LNCaP clone FGC (cell line): ENCODE data around the gene COL4A3.

Experiments used
- DNase-seq: peaks from one replicate; pipeline ENCODE4 v3.0.0-alpha.2; 2011; ENCODE audit warnings: low read depth
- H3K4me3 ChIP-seq: 2 replicates; pipeline ENCODE4 v1.5.1; 2011; ENCODE audit warnings: mild to moderate bottlenecking, low read depth, low read length, control low read depth
- CTCF ChIP-seq: IDR thresholded peaks from 2 replicates; pipeline ENCODE4 v1.5.1; 2012; ENCODE audit warnings: mild to moderate bottlenecking; ENCODE audit not compliant: control insufficient read depth, insufficient read depth; ENCODE audit errors: extremely low read depth

Gene COL4A3

DNA sequence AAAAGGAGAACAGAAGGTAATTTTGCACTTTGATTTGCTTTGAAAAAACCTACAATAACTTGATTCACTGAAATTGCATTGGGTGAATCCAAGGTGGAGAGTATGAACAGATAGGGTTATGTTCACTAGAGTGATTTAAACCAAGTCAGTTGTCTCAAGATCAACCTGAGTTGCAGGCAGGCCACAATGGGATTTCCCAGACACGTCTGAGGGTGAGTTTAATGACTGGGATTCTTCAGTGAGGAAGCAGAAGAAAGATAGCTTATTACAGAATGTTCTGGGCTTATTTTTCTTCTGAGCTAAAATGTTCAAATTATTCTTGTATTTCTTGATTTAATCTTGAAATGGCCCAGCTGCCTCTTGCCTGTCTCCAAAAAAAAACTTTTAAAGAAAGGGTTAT, 20.5 kb upstream of the COL4A3 start:
- H3K4me3 ChIP-seq, result no peak overlapping the region
- DNase-seq, result no peak
- no peak for TF ChIP-seq CTCF

DNA sequence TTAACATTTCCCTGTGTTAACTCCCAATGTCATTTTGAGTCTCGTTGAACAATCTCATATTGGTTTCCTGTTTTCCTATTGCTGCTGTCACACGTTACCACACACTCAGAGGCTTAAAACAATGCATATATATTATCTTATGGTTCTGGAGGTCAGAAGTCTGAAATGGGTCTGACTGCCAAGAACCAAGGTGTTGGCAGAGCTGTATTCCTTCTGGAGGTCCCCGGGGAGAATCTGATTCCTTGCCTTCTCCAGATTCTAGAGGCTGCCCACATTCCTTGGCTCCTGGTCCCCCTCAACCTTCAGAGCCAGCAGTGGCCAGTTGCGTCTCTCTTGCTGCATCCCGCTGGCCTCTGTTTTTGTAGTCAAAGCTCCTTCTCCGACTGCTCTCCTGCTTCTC, 18.0 kb upstream of the COL4A3 start:
- DNase-seq, result no peak
- no peak for TF ChIP-seq CTCF
- H3K4me3 ChIP-seq, result no peak overlapping the region

DNA sequence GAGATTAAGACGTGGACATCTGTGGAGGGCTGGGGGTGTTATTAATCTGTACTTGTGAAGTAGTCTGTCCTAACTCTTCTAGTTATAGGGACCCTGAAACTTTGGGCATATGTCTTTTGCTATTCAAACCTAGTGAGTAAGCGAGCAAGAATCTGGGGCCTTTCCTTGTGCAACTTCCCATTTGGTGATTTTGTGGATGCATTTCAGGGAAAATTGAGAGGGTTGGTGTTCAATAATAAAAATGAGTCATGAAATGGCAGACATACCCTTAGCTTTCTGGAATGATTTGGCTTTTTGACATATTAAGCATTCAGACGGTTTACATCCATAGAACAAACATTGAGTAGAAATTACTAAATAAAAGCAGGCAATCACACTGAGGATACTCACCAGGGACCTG, 17.4 kb upstream of the COL4A3 start:
- H3K4me3 ChIP-seq, result no peak overlapping the region
- no peak for DNase-seq
- TF ChIP-seq CTCF, result no peak

GRCh38 chr2:227148106-227148505, 16.3 kb upstream of the COL4A3 start:
- no peak for DNase-seq
- no peak for TF ChIP-seq CTCF
- H3K4me3 ChIP-seq, result no peak overlapping the region

- no peak for DNase-seq
- TF ChIP-seq CTCF, result no peak
- H3K4me3 ChIP-seq, result no peak overlapping the region
Observed at GRCh38 chr2:227150222-227150936, 14.0 kb upstream of the COL4A3 start.

DNA sequence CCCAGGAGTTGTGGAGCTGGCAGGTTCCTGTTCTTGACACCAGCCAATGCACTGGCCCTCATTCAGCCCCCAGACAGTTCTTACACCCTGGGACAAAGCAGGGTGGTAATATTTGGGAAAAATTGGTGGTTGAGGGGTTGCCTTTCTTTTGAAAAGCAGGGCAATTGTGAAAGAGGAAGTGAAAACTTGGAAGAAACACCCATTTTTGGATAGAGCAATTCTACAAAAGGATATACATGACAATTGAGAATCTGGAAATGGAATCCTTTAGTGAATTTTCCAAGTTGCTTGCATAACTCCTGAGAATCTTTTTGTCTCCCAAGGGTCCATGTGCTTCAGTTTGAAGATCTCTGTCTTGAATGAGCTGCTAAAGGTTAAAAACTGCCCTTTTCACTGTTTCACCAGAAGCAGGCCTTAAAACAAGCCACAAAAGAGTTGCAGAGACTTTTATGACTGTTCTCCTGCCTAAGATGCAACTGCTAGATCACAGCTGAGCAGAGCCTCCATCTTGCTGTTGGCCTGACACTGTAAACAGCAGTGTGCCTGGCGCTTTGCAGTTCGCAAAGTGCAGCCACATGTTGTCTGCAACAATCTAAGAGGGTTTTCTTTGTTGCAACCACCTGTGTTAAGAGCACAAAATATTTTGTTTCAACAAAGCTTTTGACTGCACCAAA, 12.2 kb upstream of the COL4A3 start:
- no peak for DNase-seq
- TF ChIP-seq CTCF, result no peak

More for the DNA sequence above, 12.2 kb upstream of the COL4A3 start:
- no peak overlapping the region for H3K4me3 ChIP-seq
